Subcutaneous adipose tissue (tissue), 4 donors: ENCODE data around the gene DOP1A. TPM values are rescaled to one million over a fixed set of nuclear protein-coding genes. Genes with fewer than 3 reads are reported as not detected.

Experiments
- CTCF ChIP-seq: fragments of 450-650 bp; IDR thresholded peaks from one replicate; pipeline ENCODE4 v1.5.1; 2016; ENCODE audit warnings: low read depth, mild to moderate bottlenecking, control low read depth, antibody characterized with exemption, moderate library complexity
- total RNA-seq, 4 donors: library from RNA; depleted of rRNA; stranded (reverse); fragments of >200 nt; gene quantifications; one replicate each; pipeline ENCODE4 v1.1.0, GENCODE V29; 2016

The DOP1A gene
- total RNA-seq, 4 donors from 2014 or later = 26.7 to 33.9 (median 31.8) TPM

GRCh38 chr6:83151114-83151513, 83.6 kb downstream of the DOP1A start:
- TF ChIP-seq CTCF = no peak

GRCh38 chr6:83152913-83153312, 85.4 kb downstream of the DOP1A start:
- no peak for TF ChIP-seq CTCF

- TF ChIP-seq CTCF = no peak
These were observed 86.5 kb downstream of the DOP1A start for GRCh38 chr6:83153883-83154521.

GRCh38 chr6:83155794-83156193, 88.3 kb downstream of the DOP1A start:
- TF ChIP-seq CTCF = no peak

- no peak for TF ChIP-seq CTCF
These were observed 92.7 kb downstream of the DOP1A start for GRCh38 chr6:83160167-83160566.

- TF ChIP-seq CTCF = no peak
These were observed 100.3 kb downstream of the DOP1A start for GRCh38 chr6:83167726-83168278.

- TF ChIP-seq CTCF = no peak
These were observed 101.1 kb downstream of the DOP1A start for GRCh38 chr6:83168556-83168955.
